Bronchial epithelial cell (primary cell): Measurements from ENCODE around the gene SYTL1. TPM values are rescaled to one million over a fixed set of nuclear protein-coding genes. Genes with fewer than 3 reads are reported as not detected.

Experiments used
- DNase-seq: peaks from one replicate; pipeline ENCODE4 v3.0.0-alpha.2; 2010; ENCODE audit warnings: low read depth
- FAIRE-seq: peaks from 2 replicates; lab custom pipeline; 2011; peaks lifted over from hg19 to GRCh38; lab: Jason Lieb, UNC
- H3K27me3 ChIP-seq: 2 replicates; pipeline ENCODE4 v1.5.1; 2011; ENCODE audit warnings: low read length; ENCODE audit not compliant: control insufficient read depth, insufficient read depth
- H3K36me3 ChIP-seq: 2 replicates; pipeline ENCODE4 v1.5.1; 2011; ENCODE audit warnings: low read length; ENCODE audit not compliant: control insufficient read depth, insufficient read depth
- H3K4me3 ChIP-seq: 2 replicates; pipeline ENCODE4 v1.5.1; 2011; ENCODE audit warnings: mild to moderate bottlenecking, low read depth, low read length, control low read depth
- total RNA-seq: library from RNA; depleted of rRNA; stranded (reverse); fragments of >200 nt; gene quantifications from 2 replicates; pipeline ENCODE4 v1.2.1, GENCODE V29; 2014
- TF ChIP-seq, protein P1 (sequence below): IDR thresholded peaks from 2 replicates; pipeline ENCODE4 v1.5.1; 2011; ENCODE audit warnings: mild to moderate bottlenecking, moderate library complexity, low read length, control low read depth, inconsistent platforms; ENCODE audit not compliant: insufficient read depth, severe bottlenecking

The SYTL1 gene
- total RNA-seq, 1 donor from 2014 or later: 31.9 TPM

DNA sequence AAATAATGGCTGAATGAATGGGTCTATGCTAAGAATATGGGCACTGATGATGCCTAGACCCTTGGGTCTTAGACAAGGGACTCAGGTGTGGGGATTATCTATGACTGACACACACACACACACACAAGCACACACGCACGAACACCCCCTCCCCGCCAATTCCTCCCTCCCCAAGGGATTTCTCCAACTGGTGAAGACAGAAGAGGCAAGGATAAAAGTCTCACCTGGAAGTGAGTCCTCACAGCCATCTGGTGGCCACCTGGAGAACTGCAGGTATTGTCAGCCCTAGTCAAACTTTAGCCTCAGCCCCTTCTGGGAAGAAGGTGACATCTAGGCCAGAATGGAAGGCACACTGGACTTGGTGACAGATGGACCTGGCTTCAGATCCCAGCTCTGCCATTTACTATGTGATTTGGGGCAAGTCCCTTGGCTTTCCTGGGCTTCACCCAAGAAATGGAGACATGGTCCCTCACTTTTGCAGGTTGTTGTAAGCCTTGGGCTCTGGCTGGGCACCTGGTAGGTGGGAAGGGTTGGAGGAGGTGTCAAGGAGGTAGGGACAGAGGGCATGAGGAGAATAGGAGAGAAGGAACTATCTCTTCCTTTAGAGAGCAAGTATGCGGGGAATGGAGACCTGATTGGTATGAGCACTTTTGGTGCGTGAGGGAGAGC, 46.6 kb downstream of the SYTL1 start:
- no peak overlapping the region for H3K4me3 ChIP-seq
- TF ChIP-seq, protein P1, sequence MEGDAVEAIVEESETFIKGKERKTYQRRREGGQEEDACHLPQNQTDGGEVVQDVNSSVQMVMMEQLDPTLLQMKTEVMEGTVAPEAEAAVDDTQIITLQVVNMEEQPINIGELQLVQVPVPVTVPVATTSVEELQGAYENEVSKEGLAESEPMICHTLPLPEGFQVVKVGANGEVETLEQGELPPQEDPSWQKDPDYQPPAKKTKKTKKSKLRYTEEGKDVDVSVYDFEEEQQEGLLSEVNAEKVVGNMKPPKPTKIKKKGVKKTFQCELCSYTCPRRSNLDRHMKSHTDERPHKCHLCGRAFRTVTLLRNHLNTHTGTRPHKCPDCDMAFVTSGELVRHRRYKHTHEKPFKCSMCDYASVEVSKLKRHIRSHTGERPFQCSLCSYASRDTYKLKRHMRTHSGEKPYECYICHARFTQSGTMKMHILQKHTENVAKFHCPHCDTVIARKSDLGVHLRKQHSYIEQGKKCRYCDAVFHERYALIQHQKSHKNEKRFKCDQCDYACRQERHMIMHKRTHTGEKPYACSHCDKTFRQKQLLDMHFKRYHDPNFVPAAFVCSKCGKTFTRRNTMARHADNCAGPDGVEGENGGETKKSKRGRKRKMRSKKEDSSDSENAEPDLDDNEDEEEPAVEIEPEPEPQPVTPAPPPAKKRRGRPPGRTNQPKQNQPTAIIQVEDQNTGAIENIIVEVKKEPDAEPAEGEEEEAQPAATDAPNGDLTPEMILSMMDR: peak; percentile 91
- peak; percentile 57 for DNase-seq
- peak; percentile 70 for FAIRE-seq
- no peaks in the 10 kb centered on the region for H3K36me3 ChIP-seq
- H3K27me3 ChIP-seq: no peaks in the 10 kb centered on the region

DNA sequence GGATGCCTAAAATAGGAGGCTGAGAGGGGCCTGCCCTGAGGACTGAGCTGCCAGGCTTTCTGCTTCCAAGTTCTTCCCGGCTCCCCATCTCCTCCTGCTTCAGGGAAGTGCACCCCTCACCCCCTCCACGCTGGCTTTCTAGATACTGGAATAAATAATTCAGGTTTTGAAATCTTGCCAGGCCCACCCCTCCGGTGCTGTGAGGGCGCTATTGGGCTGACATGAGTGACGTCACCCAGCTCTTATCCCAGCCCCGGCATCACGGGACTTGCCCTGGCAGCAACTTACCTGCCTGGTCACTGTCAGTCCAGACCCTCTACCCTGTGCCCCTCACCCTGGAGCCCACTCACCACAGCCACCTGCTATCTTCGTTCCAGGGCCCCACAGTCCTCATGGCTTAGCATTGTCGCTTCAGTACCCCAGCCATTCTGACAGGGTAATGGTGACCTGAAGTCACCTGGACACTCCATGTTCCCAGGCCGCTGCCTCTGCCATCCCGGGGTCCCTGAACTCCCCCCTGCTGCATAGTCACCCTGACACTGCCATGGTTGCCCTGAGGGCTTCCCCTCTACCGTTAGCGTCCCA, 49.8 kb downstream of the SYTL1 start:
- peak overlapping the region; percentile 45 for H3K4me3 ChIP-seq
- TF ChIP-seq, protein P1: peak; percentile 11
- peak; percentile 51 for DNase-seq
- H3K27me3 ChIP-seq: no peaks in the 10 kb centered on the region
- H3K36me3 ChIP-seq: no peaks in the 10 kb centered on the region
- no peak for FAIRE-seq

DNA sequence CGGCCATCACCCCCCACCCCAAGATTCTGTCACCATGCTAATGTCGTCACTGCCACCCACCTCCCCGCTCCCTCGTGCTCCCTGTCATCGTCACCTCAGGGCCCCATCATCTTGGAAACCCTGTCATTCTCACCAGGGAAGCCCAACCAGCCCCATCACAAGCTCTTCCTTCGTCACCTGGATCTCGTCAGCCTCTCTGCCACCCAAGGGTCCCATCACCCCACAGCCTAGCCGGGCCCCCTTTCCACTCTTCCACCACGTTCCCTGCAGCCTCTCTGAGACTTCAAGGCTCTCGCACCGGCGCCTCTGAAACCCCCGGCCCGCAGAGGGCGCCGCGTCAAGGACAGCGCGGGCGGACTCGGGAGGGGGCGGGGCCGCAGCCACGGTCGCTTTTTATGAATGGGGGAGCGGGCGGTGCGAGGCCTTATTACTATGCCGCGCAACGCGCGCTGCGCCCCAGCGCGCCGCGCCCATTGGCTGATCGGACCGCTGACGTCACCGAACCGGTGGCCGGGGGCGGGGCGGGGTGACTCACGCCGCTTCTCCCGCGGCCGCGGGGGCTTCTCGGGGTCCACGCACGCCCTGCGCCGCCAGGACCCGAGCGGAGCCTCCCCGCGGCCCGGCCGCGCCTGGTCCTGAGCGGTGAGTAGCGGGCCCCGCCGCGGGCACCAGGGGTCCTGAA, 50.4 kb downstream of the SYTL1 start, which contains the start of gene GPR3:
Gene GPR3 (plus strand): TSS at position 527 of the 682 bp plus-strand sequence. CDS start 1,177 bp downstream, outside the sequence.
- TF ChIP-seq, protein P1: peak; percentile 68
- peak; percentile 67 for DNase-seq

DNA sequence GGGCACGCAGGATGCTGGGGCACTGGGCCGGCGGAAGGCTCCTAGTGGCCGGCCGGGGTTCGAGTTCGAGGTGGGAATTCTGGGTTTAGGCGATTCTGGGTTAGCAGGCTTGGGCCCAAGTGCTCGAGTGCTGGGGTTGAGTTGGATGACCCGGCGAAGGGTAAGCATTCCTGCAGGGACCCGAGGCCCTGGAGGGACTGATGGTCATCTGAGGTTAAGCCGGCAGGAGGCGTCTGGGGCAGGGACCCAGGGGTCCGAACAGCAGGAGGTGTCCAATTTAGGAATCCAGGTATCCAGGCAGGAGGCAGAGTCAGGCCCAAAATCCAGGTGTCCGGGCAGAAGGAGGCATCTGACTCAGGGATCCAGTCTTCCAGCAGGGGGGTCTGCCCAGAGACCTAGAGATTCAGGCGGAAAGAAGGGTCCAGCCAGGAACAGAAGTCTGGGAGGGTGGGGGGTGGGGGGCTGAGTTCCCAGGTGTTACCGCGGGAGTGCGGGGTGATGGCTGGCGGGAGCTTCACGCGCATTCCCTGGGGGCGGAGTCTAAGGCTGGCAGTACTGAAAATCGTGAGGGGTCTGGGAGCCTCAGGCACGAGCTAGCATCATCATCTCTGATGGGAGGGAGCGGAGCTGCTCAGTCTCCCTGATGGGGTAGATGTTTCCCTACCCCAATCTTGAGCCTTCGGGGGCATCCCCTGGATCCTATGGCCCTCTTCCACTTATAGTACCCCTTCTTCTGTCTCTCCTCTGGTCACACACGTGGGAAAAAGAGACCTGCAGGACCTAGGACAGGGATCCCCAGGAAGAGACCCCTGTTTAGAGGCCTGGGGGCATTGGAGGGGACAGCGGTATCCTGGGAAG, 51.2 kb downstream of the SYTL1 start:
- FAIRE-seq (no peak), DNase-seq (no peak)
- TF ChIP-seq, protein P1: peak; percentile 24
- Histone ChIP-seq H3K27me3 (no peaks in the 10 kb centered on the region), H3K4me3 (peak overlapping the region; percentile 45), H3K36me3 (no peaks in the 10 kb centered on the region)

More for the DNA sequence above, 50.4 kb downstream of the SYTL1 start, which contains the start of gene GPR3:
- H3K36me3 ChIP-seq: no peaks in the 10 kb centered on the region
- H3K4me3 ChIP-seq: peak within 1 kb of the TSS; percentile 45
- no peak for FAIRE-seq
- H3K27me3 ChIP-seq: no peaks in the 10 kb centered on the region

DNA sequence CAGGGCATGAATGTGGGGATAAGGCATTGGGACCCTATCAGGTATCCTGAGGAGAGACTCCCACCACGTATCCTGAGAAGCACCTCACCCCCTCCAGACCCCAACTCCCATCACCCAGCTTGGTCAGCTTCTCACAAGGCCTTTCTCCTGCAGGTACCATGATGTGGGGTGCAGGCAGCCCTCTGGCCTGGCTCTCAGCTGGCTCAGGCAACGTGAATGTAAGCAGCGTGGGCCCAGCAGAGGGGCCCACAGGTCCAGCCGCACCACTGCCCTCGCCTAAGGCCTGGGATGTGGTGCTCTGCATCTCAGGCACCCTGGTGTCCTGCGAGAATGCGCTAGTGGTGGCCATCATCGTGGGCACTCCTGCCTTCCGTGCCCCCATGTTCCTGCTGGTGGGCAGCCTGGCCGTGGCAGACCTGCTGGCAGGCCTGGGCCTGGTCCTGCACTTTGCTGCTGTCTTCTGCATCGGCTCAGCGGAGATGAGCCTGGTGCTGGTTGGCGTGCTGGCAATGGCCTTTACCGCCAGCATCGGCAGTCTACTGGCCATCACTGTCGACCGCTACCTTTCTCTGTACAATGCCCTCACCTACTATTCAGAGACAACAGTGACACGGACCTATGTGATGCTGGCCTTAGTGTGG, 51.9 kb downstream of the SYTL1 start:
- H3K36me3 ChIP-seq: no peaks in the 10 kb centered on the region
- H3K4me3 ChIP-seq: no peak overlapping the region
- FAIRE-seq (no peak), DNase-seq (no peak)
- TF ChIP-seq, protein P1: no peak
- no peaks in the 10 kb centered on the region for H3K27me3 ChIP-seq
